HepG2 (cell line): Measurements from ENCODE around the gene STX1B. TPM values are rescaled to one million over a fixed set of nuclear protein-coding genes. Genes with fewer than 3 reads are reported as not detected.
A peak's percentile ranks its signal among the peaks of the same experiment; 100 is the strongest.

Source experiments
- ATAC-seq: fragments of 200-7000 bp; cut with Tn5 transposase; 3 replicates; pipeline ENCODE4 v1.9.1; 2020; ENCODE audit warnings: mild to moderate bottlenecking, moderate library complexity
- BruUV-seq: library from RNA; stranded (reverse); fragments of 400-500 nt; replicated peaks from 2 replicates; lab custom pipeline; 2021; lab: Mats Ljungman, UMichigan
- CTCF ChIA-PET: fragments of 300-600 bp; formaldehyde crosslinking; extraction: SDS; loops from one replicate; lab custom pipeline; 2021; ENCODE audit warnings: low total read pairs, inconsistent platforms, low intra/inter-chr PET ratio; lab: Yijun Ruan, JAX
- POLR2A ChIA-PET: fragments of 350-600 bp; sonication (Branson Sonifier 250); formaldehyde crosslinking; loops from one replicate; lab custom pipeline; 2020; ENCODE audit warnings: antibody characterized with exemption, inconsistent platforms; lab: Yijun Ruan, JAX
- DNase-seq: peaks from one replicate; pipeline ENCODE4 v3.0.0-alpha.2; 2015; ENCODE audit warnings: low spot score
- FAIRE-seq: peaks from 3 replicates; lab custom pipeline; 2011; peaks lifted over from hg19 to GRCh38; lab: Jason Lieb, UNC
- H2AFZ ChIP-seq: one replicate; pipeline ENCODE4 v1.6.1; 2011; ENCODE audit warnings: low read length, inconsistent platforms
- H3K27ac ChIP-seq: fragments of 300-600 bp; 3 replicates; pipeline ENCODE4 v1.8.0; 2011; ENCODE audit warnings: mixed run types, mild to moderate bottlenecking, mixed read lengths, low read length, inconsistent platforms; ENCODE audit not compliant: insufficient read depth; ENCODE audit errors: extremely low read length
- H3K27me3 ChIP-seq, 2 experiments: fragments of 200-600 bp in 1 of 2; 2 replicates in 1 of 2; 3 replicates in 1 of 2; pipeline versions ENCODE4 v1.6.0 to v1.8.0; 2011; ENCODE audit warnings: low read length in 2 of 2, mild to moderate bottlenecking in 2 of 2, moderate library complexity in 2 of 2, inconsistent platforms in 1 of 2; ENCODE audit not compliant: insufficient read depth in 2 of 2, control insufficient read depth in 1 of 2
- H3K36me3 ChIP-seq, 2 experiments: fragments of 200-600 bp in 1 of 2; replicated peaks in 1 of 2; 2 replicates in 1 of 2; 3 replicates in 1 of 2; pipeline versions ENCODE4 v1.5.1 to v1.8.0; 2011; ENCODE audit warnings: low read length in 2 of 2, inconsistent platforms in 1 of 2; ENCODE audit not compliant: insufficient read depth in 2 of 2, control insufficient read depth in 1 of 2
- H3K4me1 ChIP-seq: 2 replicates; pipeline ENCODE4 v1.5.1; 2012; ENCODE audit warnings: low read length, inconsistent platforms; ENCODE audit not compliant: insufficient read depth
- H3K4me2 ChIP-seq: 2 replicates; pipeline ENCODE4 v1.6.0; 2011; ENCODE audit warnings: low read depth, low read length, inconsistent platforms
- H3K4me3 ChIP-seq, 3 experiments: fragments of 200-600 bp in 1 of 3; sonication (generic), shearing (Covaris generic) in 1 of 3; replicated peaks in 1 of 3; 2 replicates each; pipeline ENCODE4 v1.5.1; 2011 to 2016; ENCODE audit warnings: low read length in 3 of 3, inconsistent platforms in 2 of 3, low read depth in 2 of 3, mild to moderate bottlenecking in 2 of 3, control low read depth in 1 of 3, mixed read lengths in 1 of 3; ENCODE audit not compliant: insufficient read depth in 1 of 3
- H3K79me2 ChIP-seq: one replicate; pipeline ENCODE4 v1.6.1; 2011; ENCODE audit warnings: low read length, inconsistent platforms; ENCODE audit not compliant: insufficient read depth
- H3K9ac ChIP-seq: 2 replicates; pipeline ENCODE4 v1.6.0; 2011; ENCODE audit warnings: mild to moderate bottlenecking, low read depth, low read length, inconsistent platforms; ENCODE audit not compliant: insufficient read depth
- H3K9me3 ChIP-seq: 2 replicates; pipeline ENCODE4 v1.5.1; 2012; ENCODE audit warnings: mild to moderate bottlenecking, low read length
- H4K20me1 ChIP-seq: 2 replicates; pipeline ENCODE4 v1.6.0; 2011; ENCODE audit warnings: inconsistent platforms, mild to moderate bottlenecking, low read length, moderate library complexity; ENCODE audit not compliant: insufficient read depth
- DMAP1 ChIP-seq: IDR thresholded peaks from 2 replicates; pipeline ENCODE4 v1.6.1; 2016
- HNF1B ChIP-seq: sonication (generic); formaldehyde crosslinking; IDR thresholded peaks from 2 replicates; pipeline ENCODE4 v1.5.1; 2020; ENCODE audit warnings: mild to moderate bottlenecking, moderate library complexity, missing genetic modification reagents
- KDM6A ChIP-seq: IDR thresholded peaks from 2 replicates; pipeline ENCODE4 v1.6.1; 2016; ENCODE audit warnings: low read depth
- MIER3 ChIP-seq: IDR thresholded peaks from 2 replicates; pipeline ENCODE4 v1.6.1; 2016; ENCODE audit warnings: missing compliant biosample characterization, borderline replicate concordance
- PTBP1 ChIP-seq: fragments of 200-400 bp; formaldehyde crosslinking; IDR thresholded peaks from 2 replicates; pipeline ENCODE4 v1.6.1; 2018; ENCODE audit warnings: low read length, low read depth; ENCODE audit not compliant: poor library complexity, severe bottlenecking
- RXRA ChIP-seq: sonication (generic); formaldehyde crosslinking; IDR thresholded peaks from 2 replicates; pipeline ENCODE4 v1.5.1; 2020; ENCODE audit warnings: missing genetic modification reagents
- STAT6 ChIP-seq: sonication (generic); formaldehyde crosslinking; IDR thresholded peaks from 2 replicates; pipeline ENCODE4 v1.4.0; 2020; ENCODE audit warnings: missing genetic modification reagents, mild to moderate bottlenecking, borderline replicate concordance
- ZBTB34 ChIP-seq: sonication (generic); formaldehyde crosslinking; IDR thresholded peaks from 2 replicates; pipeline ENCODE4 v1.8.0; 2022; ENCODE audit warnings: mild to moderate bottlenecking, missing genetic modification reagents
- ZKSCAN8 ChIP-seq: IDR thresholded peaks from 2 replicates; pipeline ENCODE4 v1.6.1; 2016; ENCODE audit warnings: borderline replicate concordance, missing genetic modification reagents, missing compliant biosample characterization
- ZNF143 ChIP-seq: sonication (generic); formaldehyde crosslinking; IDR thresholded peaks from 2 replicates; pipeline ENCODE4 v1.4.0; 2020; ENCODE audit warnings: missing genetic modification reagents
- ZNF331 ChIP-seq: sonication (generic); formaldehyde crosslinking; IDR thresholded peaks from 2 replicates; pipeline ENCODE4 v1.4.0; 2020; ENCODE audit warnings: missing genetic modification reagents
- ZNF383 ChIP-seq: sonication (generic); formaldehyde crosslinking; IDR thresholded peaks from 2 replicates; pipeline ENCODE4 v1.4.0; 2020; ENCODE audit warnings: missing genetic modification reagents, mild to moderate bottlenecking, borderline replicate concordance
- ZNF512B ChIP-seq: sonication (generic); formaldehyde crosslinking; IDR thresholded peaks from 2 replicates; pipeline ENCODE4 v1.5.1; 2020; ENCODE audit warnings: missing genetic modification reagents, mild to moderate bottlenecking, borderline replicate concordance
- ZNF672 ChIP-seq: sonication (generic); formaldehyde crosslinking; IDR thresholded peaks from 2 replicates; pipeline ENCODE4 v1.8.1; 2022; ENCODE audit warnings: missing genetic modification reagents
- WGBS: methylation state at CpG from one replicate; pipeline ENCODE4 v1.1.6; 2017; ENCODE audit warnings: low lambda C conversion rate; 5-methylcytosine and 5-hydroxymethylcytosine counted together
- in situ Hi-C: cut with HindIII; loops from 2 replicates; pipeline ENCODE4 v1.10.0; 2017; ENCODE audit warnings: low pct_unique_long_range_greater_than_20kb; ENCODE audit not compliant: extremely low pct_ligation_motif_present
- intact Hi-C: fragments of 100-400 bp; cut with micrococcal nuclease; formaldehyde crosslinking; loops from one replicate; pipeline ENCODE4 v1.10.0; 2022; ENCODE audit not compliant: unreplicated experiment
- polyA plus RNA-seq, 8 experiments: library from polyadenylated mRNA; depleted of rRNA in 3 of 8; stranded (reverse) in 7 of 8; unstranded in 1 of 8; fragments of >200 nt; fragmentation: Illumina TruSeq in 4 of 8; extraction: Trizol in 4 of 8; gene quantifications; 2 replicates each; pipeline versions ENCODE4 v1.2.1 to v1.2.3, GENCODE V29; 2011 to 2016; ENCODE audit warnings: low read depth in 4 of 8, missing spikeins in 1 of 8, mixed read lengths in 1 of 8; ENCODE audit not compliant: insufficient read depth in 1 of 8
- total RNA-seq, 5 experiments: library from RNA; depleted of rRNA; stranded (reverse); fragments of >200 nt; fragmentation: Illumina TruSeq; extraction: Trizol; gene quantifications; 2 replicates each; pipeline ENCODE4 v1.2.3, GENCODE V29; 2016; ENCODE audit warnings: low read depth in 1 of 5

STX1B gene
- total and polyA plus RNA-seq, 2 of the 13 experiments (the other 11 are each of a cell fraction or from before 2014, with no cell fraction given), result 2.1 to 3.0 TPM

GRCh38 chr16:30953511-30954124, 56.8 kb downstream of the STX1B start:
- no peaks in the 10 kb centered on the region for H3K36me3 ChIP-seq
- peak; percentile 90 for FAIRE-seq
- DNase-seq, result peak; percentile 88
- peak overlapping the region in 1 of 3 experiments; percentile 42; a peak in 2 of 6 replicates for H3K4me3 ChIP-seq
- intact Hi-C loops (loop anchor here (1.0 to 10.0 kb wide), 3 partner anchors 32 to 191 kb away; partner anchors contain the start of genes HSD3B7 and VKORC1), in situ Hi-C loops (no loop called here)
- peak; percentile 64 for ATAC-seq
- peak overlapping the region; percentile 9; the same call in 1 of the 2 replicates for H3K9ac ChIP-seq
- H4K20me1 ChIP-seq, result peaks cover 4% of the 10 kb centered on the region; the same call in 1 of the 2 replicates
- CTCF ChIA-PET, result interaction anchor here (0.8 to 1.2 kb wide), 4 partner anchors 11 to 142 kb away, joined by 4 to 8 read pairs (median 4); partner anchors contain the start of gene VKORC1
- no peak overlapping the region for H2AFZ ChIP-seq
- no TSS peak for BruUV-seq
- POLR2A ChIA-PET, result interaction anchor here (0.6 to 3.1 kb wide), 15 partner anchors 11 to 202 kb away, joined by 3 to 20 read pairs (median 4); partner anchors contain the start of genes FBXL19, HSD3B7, KAT8 and STX4
- 19% methylated on average over 12 of the region's 15 CpGs for whole genome bisulfite sequencing
- H3K4me1 ChIP-seq, result peaks cover 67% of the 10 kb centered on the region
- no peaks in the 10 kb centered on the region for H3K9me3 ChIP-seq
- H3K27ac ChIP-seq, result peak overlapping the region; percentile 97
- H3K27me3 ChIP-seq, result no peaks in the 10 kb centered on the region; a peak in 1 of 5 replicates
- peak overlapping the region; percentile 67 for H3K4me2 ChIP-seq
- peaks cover 9% of the 10 kb centered on the region for H3K79me2 ChIP-seq
- peak; percentile 86; the same call in 1 of the 2 replicates for TF ChIP-seq ZNF512B (CRISPR knock-in tag)
- peak; percentile 84 for TF ChIP-seq RXRA (CRISPR knock-in tag)
- TF ChIP-seq ZNF672 (CRISPR knock-in tag), result no peak
- no peak for TF ChIP-seq KDM6A (CRISPR knock-in tag)
- no peak for TF ChIP-seq ZKSCAN8 (CRISPR knock-in tag)
- TF ChIP-seq ZNF331, result peak; percentile 79; the same call in 1 of the 2 replicates
- TF ChIP-seq ZBTB34 (CRISPR knock-in tag), result no peak
- no peak; the same call in 1 of the 2 replicates for TF ChIP-seq MIER3
- TF ChIP-seq DMAP1 (CRISPR knock-in tag), result no peak; the same call in 1 of the 2 replicates
- TF ChIP-seq PTBP1, result no peak
- TF ChIP-seq STAT6 (CRISPR knock-in tag), result no peak
- TF ChIP-seq ZNF143 (CRISPR knock-in tag), result no peak; the same call in 1 of the 2 replicates
- peak; percentile 67; the same call in 1 of the 2 replicates for TF ChIP-seq HNF1B (CRISPR knock-in tag)
- TF ChIP-seq ZNF383, result no peak
